K562 (cell line): ENCODE data around the gene RFWD3. TPM values are rescaled to one million over a fixed set of nuclear protein-coding genes. Genes with fewer than 3 reads are reported as not detected.

Source experiments
- ATF2 ChIP-seq: sonication (generic); formaldehyde crosslinking; IDR thresholded peaks from 2 replicates; pipeline ENCODE4 v1.8.1; 2022; ENCODE audit warnings: missing genetic modification reagents
- CBX3 ChIP-seq, 2 experiments: IDR thresholded peaks; 1 replicate in 1 of 2; 2 replicates in 1 of 2; pipeline ENCODE4 v1.6.1; 2012; ENCODE audit warnings: inconsistent platforms in 2 of 2, low read length in 2 of 2, borderline replicate concordance in 1 of 2, control low read depth in 1 of 2
- CHD2 ChIP-seq: IDR thresholded peaks from 2 replicates; pipeline ENCODE4 v1.6.1; 2011; ENCODE audit warnings: low read depth, low read length
- CUX1 ChIP-seq: fragments of 200-800 bp; sonication (Bioruptor generic); IDR thresholded peaks from 2 replicates; pipeline ENCODE4 v1.6.1; 2016; ENCODE audit warnings: missing genetic modification characterization, missing compliant biosample characterization
- FOXJ2 ChIP-seq: fragments of 200-800 bp; sonication (Bioruptor generic); IDR thresholded peaks from 2 replicates; pipeline ENCODE4 v1.6.1; 2016; ENCODE audit warnings: missing genetic modification characterization, missing compliant biosample characterization
- HNRNPUL1 ChIP-seq: fragments of 200-400 bp; formaldehyde crosslinking; IDR thresholded peaks from 2 replicates; pipeline ENCODE4 v1.6.1; 2017; ENCODE audit warnings: low read length
- KDM1A ChIP-seq, 2 experiments: fragments of 450-650 bp; IDR thresholded peaks; 2 replicates each; pipeline ENCODE4 v1.6.1; 2016; ENCODE audit warnings: mild to moderate bottlenecking in 2 of 2
- MAX ChIP-seq: sonication (generic); formaldehyde crosslinking; IDR thresholded peaks from 2 replicates; pipeline ENCODE4 v1.9.0; 2022; ENCODE audit warnings: mild to moderate bottlenecking, missing genetic modification reagents
- NR2C1 ChIP-seq, 2 experiments: fragments of 450-650 bp; IDR thresholded peaks; 2 replicates each; pipeline ENCODE4 v1.6.1; 2017; ENCODE audit warnings: mild to moderate bottlenecking in 2 of 2, antibody characterized with exemption in 1 of 2, inconsistent platforms in 1 of 2, missing compliant biosample characterization in 1 of 2, missing genetic modification characterization in 1 of 2
- SIX5 ChIP-seq, 2 experiments: IDR thresholded peaks; 2 replicates each; pipeline ENCODE4 v1.6.1; 2011; ENCODE audit warnings: low read length in 2 of 2, borderline replicate concordance in 1 of 2, low read depth in 1 of 2, mild to moderate bottlenecking in 1 of 2, moderate library complexity in 1 of 2; ENCODE audit not compliant: insufficient read depth in 1 of 2
- ZNF217 ChIP-seq: sonication (generic); formaldehyde crosslinking; IDR thresholded peaks from 2 replicates; pipeline ENCODE4 v1.8.0; 2022; ENCODE audit warnings: mild to moderate bottlenecking, missing genetic modification reagents
- ZNF395 ChIP-seq: fragments of 200-800 bp; sonication (Bioruptor generic); IDR thresholded peaks from 2 replicates; pipeline ENCODE4 v1.6.1; 2017; ENCODE audit warnings: missing genetic modification characterization, missing compliant biosample characterization
- ZNF398 ChIP-seq: fragments of 250-450 bp; sonication (Bioruptor Pico); IDR thresholded peaks from 2 replicates; pipeline ENCODE4 v1.8.0; 2021; ENCODE audit warnings: moderate library complexity, mild to moderate bottlenecking, inconsistent platforms
- ZNF589 ChIP-seq: fragments of 200-800 bp; sonication (Bioruptor generic); IDR thresholded peaks from 2 replicates; pipeline ENCODE4 v1.6.1; 2016; ENCODE audit warnings: low read depth, missing genetic modification characterization, missing compliant biosample characterization
- polyA plus RNA-seq, 8 experiments: library from polyadenylated mRNA; depleted of rRNA in 4 of 8; stranded (reverse) in 5 of 8; unstranded in 3 of 8; fragments of >200 nt; fragmentation: Nextera tagmentation in 2 of 8; fragmentation: Illumina TruSeq in 1 of 8; extraction: Ambion mirVana in 2 of 8; extraction: Trizol in 1 of 8; gene quantifications; 2 replicates each; pipeline versions ENCODE4 v1.2.1 to v1.2.3, GENCODE V29; 2011 to 2014; ENCODE audit warnings: inconsistent platforms in 1 of 8, missing spikeins in 1 of 8
- total RNA-seq, 7 experiments: library from RNA; depleted of rRNA in 6 of 7; stranded (reverse); fragments of >200 nt in 6 of 7; fragmentation: Illumina TruSeq in 2 of 7; extraction: Trizol in 2 of 7; gene quantifications; 2 replicates each; pipeline versions ENCODE4 v1.2.1 to v1.2.3, GENCODE V29; 2011 to 2021; ENCODE audit warnings: low replicate concordance in 1 of 7

Gene RFWD3
- total and polyA plus RNA-seq, 9 of the 15 experiments (the other 6 are each of a cell fraction or from before 2014, with no cell fraction given) = 20.8 to 121 (median 79.0) TPM

- TF ChIP-seq NR2C1 (IDR thresholded peaks at IDR 0.05) = peak; percentile 70
- peak; percentile 89 for TF ChIP-seq NR2C1 (tag; IDR thresholded peaks at IDR 0.05)
- no peak for TF ChIP-seq ZNF398 (CRISPR knock-in tag)
- TF ChIP-seq ZNF589 (CRISPR knock-in tag) = no peak
- TF ChIP-seq ZNF395 = 0 out of 2 replicates have a peak, but pooled peaks have one; percentile 22
- no peak for TF ChIP-seq CUX1
- peak; percentile 88 to 93 for TF ChIP-seq SIX5 (IDR thresholded peaks at IDR 0.05; ENCODE audit: borderline replicate concordance in 1 of 2, insufficient read depth in 1 of 2, low read depth in 1 of 2, low read length in 2 of 2)
- peak; percentile 43; the same call in 1 of the 2 replicates for TF ChIP-seq MAX (CRISPR knock-in tag)
- no peak for TF ChIP-seq FOXJ2 (tag)
- TF ChIP-seq ZNF217 (CRISPR knock-in tag) = no peak
- peak; percentile 77 for TF ChIP-seq CHD2
- TF ChIP-seq HNRNPUL1 = no peak
- no peak for TF ChIP-seq KDM1A (IDR thresholded peaks at IDR 0.05)
- TF ChIP-seq ATF2 (CRISPR knock-in tag) = no peak
- peak in 1 of 2 experiments; percentile 48; a peak in 1 of 3 replicates for TF ChIP-seq CBX3 (IDR thresholded peaks at IDR 0.05; ENCODE audit: borderline replicate concordance in 1 of 2, low read length in 2 of 2)
These were observed 29.1 kb upstream of the RFWD3 start (continued) for GRCh38 chr16:74695450-74696422.
